ENCODE measurements around the gene PKIB. TPM values are rescaled to one million over a fixed set of nuclear protein-coding genes. Genes with fewer than 3 reads are reported as not detected.

Gene PKIB
- total RNA-seq, 1 donor from 2014 or later, result 202 TPM

DNA sequence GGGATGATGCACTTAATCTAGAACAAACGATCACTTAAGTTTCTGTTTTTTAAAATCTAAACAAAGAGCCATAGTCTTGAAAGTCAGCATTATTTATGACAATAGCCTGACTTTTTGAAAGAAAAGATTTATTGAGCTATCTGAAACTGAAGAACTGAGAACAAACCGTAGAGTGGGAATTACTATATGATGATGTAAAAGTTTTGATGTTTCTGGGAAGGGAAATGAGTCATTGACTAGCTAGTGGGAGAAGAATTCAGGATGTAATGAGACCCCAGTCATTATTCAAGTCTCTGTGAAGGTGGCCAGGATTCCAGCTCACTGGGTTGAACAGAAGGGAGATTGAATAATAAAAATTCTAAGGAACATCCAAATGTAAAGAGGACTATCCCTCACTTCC lies 85.9 kb downstream of the PKIB start:
- Histone ChIP-seq H3K27ac (no peak overlapping the region), H2AFZ (replicated peaks) (no peak overlapping the region), H3K79me2 (ENCODE audit: low read depth) (no peaks in the 10 kb centered on the region), H3K9me3 (ENCODE audit: low read depth) (no peaks in the 10 kb centered on the region), H3K4me3 (no peak overlapping the region), H3F3A (ENCODE audit: low read depth) (no peaks in the 10 kb centered on the region), H3K4me2 (no peak overlapping the region), H3K4me1 (no peaks in the 10 kb centered on the region), H3K27me3 (no peaks in the 10 kb centered on the region), H3K36me3 (no peaks in the 10 kb centered on the region), H4K20me1 (ENCODE audit: low read depth) (no peaks in the 10 kb centered on the region), H3K9ac (no peak overlapping the region)
- Mint-ChIP-seq H3K4me3 (no peak overlapping the region), H3K27me3 (ENCODE audit: insufficient read depth, low read depth) (no peaks in the 10 kb centered on the region), H3K4me1 (no peaks in the 10 kb centered on the region), H3K27ac (no peak overlapping the region), H3K9me3 (no peaks in the 10 kb centered on the region), H3K36me3 (no peaks in the 10 kb centered on the region)
- TF ChIP-seq EZH2phosphoT487 (IDR thresholded peaks at IDR 0.05) (no peak), EZH2 (IDR thresholded peaks at IDR 0.05) (no peak)
- TF ChIP-seq, protein P1, sequence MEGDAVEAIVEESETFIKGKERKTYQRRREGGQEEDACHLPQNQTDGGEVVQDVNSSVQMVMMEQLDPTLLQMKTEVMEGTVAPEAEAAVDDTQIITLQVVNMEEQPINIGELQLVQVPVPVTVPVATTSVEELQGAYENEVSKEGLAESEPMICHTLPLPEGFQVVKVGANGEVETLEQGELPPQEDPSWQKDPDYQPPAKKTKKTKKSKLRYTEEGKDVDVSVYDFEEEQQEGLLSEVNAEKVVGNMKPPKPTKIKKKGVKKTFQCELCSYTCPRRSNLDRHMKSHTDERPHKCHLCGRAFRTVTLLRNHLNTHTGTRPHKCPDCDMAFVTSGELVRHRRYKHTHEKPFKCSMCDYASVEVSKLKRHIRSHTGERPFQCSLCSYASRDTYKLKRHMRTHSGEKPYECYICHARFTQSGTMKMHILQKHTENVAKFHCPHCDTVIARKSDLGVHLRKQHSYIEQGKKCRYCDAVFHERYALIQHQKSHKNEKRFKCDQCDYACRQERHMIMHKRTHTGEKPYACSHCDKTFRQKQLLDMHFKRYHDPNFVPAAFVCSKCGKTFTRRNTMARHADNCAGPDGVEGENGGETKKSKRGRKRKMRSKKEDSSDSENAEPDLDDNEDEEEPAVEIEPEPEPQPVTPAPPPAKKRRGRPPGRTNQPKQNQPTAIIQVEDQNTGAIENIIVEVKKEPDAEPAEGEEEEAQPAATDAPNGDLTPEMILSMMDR (IDR thresholded peaks at IDR 0.05), result no peak
- no peak for DNase-seq (ENCODE audit: low spot score)

GRCh38 chr6:122696853-122697252 lies 86.6 kb downstream of the PKIB start:
- Histone ChIP-seq H4K20me1 (ENCODE audit: low read depth) (no peaks in the 10 kb centered on the region), H3K9me3 (ENCODE audit: low read depth) (no peaks in the 10 kb centered on the region), H3K4me2 (no peak overlapping the region), H3K4me1 (no peaks in the 10 kb centered on the region), H3K36me3 (no peaks in the 10 kb centered on the region), H3K9ac (no peak overlapping the region), H2AFZ (replicated peaks) (no peak overlapping the region), H3K79me2 (ENCODE audit: low read depth) (no peaks in the 10 kb centered on the region), H3K27me3 (no peaks in the 10 kb centered on the region), H3K4me3 (no peak overlapping the region), H3K27ac (no peak overlapping the region), H3F3A (ENCODE audit: low read depth) (no peaks in the 10 kb centered on the region)
- H3K27me3 Mint-ChIP-seq (ENCODE audit: insufficient read depth, low read depth), result no peaks in the 10 kb centered on the region
- H3K9me3 Mint-ChIP-seq, result no peaks in the 10 kb centered on the region
- TF ChIP-seq EZH2phosphoT487 (IDR thresholded peaks at IDR 0.05) (no peak), EZH2 (IDR thresholded peaks at IDR 0.05) (no peak)
- TF ChIP-seq, protein P1 (IDR thresholded peaks at IDR 0.05), result no peak
- H3K4me3 Mint-ChIP-seq, result no peak overlapping the region
- no peaks in the 10 kb centered on the region for H3K4me1 Mint-ChIP-seq
- H3K36me3 Mint-ChIP-seq, result no peaks in the 10 kb centered on the region
- no peak overlapping the region for H3K27ac Mint-ChIP-seq
- no peak for DNase-seq (ENCODE audit: low spot score)

- Mint-ChIP-seq H3K27me3 (ENCODE audit: insufficient read depth, low read depth) (no peaks in the 10 kb centered on the region), H3K4me3 (no peak overlapping the region), H3K9me3 (no peaks in the 10 kb centered on the region), H3K27ac (no peak overlapping the region), H3K36me3 (no peaks in the 10 kb centered on the region), H3K4me1 (no peaks in the 10 kb centered on the region)
- TF ChIP-seq EZH2 (IDR thresholded peaks at IDR 0.05) (no peak), EZH2phosphoT487 (IDR thresholded peaks at IDR 0.05) (no peak)
- no peaks in the 10 kb centered on the region for H3K4me1 ChIP-seq
- no peaks in the 10 kb centered on the region for H3F3A ChIP-seq (ENCODE audit: low read depth)
- H3K4me3 ChIP-seq, result no peak overlapping the region
- H3K79me2 ChIP-seq (ENCODE audit: low read depth), result no peaks in the 10 kb centered on the region
- no peaks in the 10 kb centered on the region for H3K27me3 ChIP-seq
- H3K9ac ChIP-seq, result no peak overlapping the region
- H3K36me3 ChIP-seq, result no peaks in the 10 kb centered on the region
- no peak overlapping the region for H3K4me2 ChIP-seq
- H3K9me3 ChIP-seq (ENCODE audit: low read depth), result no peaks in the 10 kb centered on the region
- no peak overlapping the region for H3K27ac ChIP-seq
- no peaks in the 10 kb centered on the region for H4K20me1 ChIP-seq (ENCODE audit: low read depth)
- DNase-seq (ENCODE audit: low spot score), result no peak
- H2AFZ ChIP-seq (replicated peaks), result no peak overlapping the region
Measured at GRCh38 chr6:122697458-122697857, 87.3 kb downstream of the PKIB start.

DNA sequence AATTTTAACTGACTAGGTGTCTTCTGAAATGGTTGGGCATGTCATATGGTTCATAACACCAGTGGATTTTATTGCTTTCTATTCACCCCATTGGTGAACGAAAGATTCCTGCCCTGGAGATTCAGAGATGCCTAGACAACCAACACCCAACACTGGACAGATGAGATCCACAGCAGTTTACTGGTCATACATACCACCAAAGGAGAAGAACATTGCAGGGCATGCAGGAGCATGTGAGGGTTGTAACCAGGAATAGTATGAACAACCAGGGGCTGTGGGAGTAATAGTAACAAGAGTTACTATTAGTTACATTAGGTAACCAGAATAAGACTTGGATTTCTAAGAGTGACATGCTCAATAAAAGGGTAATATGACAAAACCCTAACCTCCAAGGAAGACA lies 91.5 kb downstream of the PKIB start:
- Mint-ChIP-seq H3K36me3 (no peaks in the 10 kb centered on the region), H3K27ac (no peak overlapping the region), H3K4me1 (no peaks in the 10 kb centered on the region), H3K9me3 (no peaks in the 10 kb centered on the region), H3K27me3 (ENCODE audit: insufficient read depth, low read depth) (no peaks in the 10 kb centered on the region), H3K4me3 (no peak overlapping the region)
- Histone ChIP-seq H3K4me1 (no peaks in the 10 kb centered on the region), H3K36me3 (no peaks in the 10 kb centered on the region), H2AFZ (replicated peaks) (no peak overlapping the region), H3K4me2 (no peak overlapping the region), H3K79me2 (ENCODE audit: low read depth) (no peaks in the 10 kb centered on the region), H4K20me1 (ENCODE audit: low read depth) (no peaks in the 10 kb centered on the region), H3K9me3 (ENCODE audit: low read depth) (no peaks in the 10 kb centered on the region), H3K27me3 (no peaks in the 10 kb centered on the region), H3K4me3 (no peak overlapping the region), H3K9ac (no peak overlapping the region), H3F3A (ENCODE audit: low read depth) (no peaks in the 10 kb centered on the region), H3K27ac (no peak overlapping the region)
- DNase-seq (ENCODE audit: low spot score), result no peak
- TF ChIP-seq EZH2 (IDR thresholded peaks at IDR 0.05), result no peak
- TF ChIP-seq, protein P1 (IDR thresholded peaks at IDR 0.05), result no peak
- TF ChIP-seq EZH2phosphoT487 (IDR thresholded peaks at IDR 0.05), result no peak

All from neural progenitor cell (in vitro differentiated cells).